HG02840 (cell line): ENCODE results near the gene PLCH1.
A peak's percentile ranks its signal among the peaks of the same experiment; 100 is the strongest.

Experiments
- ATAC-seq: cut with Tn5 transposase; IDR thresholded peaks from one replicate; pipeline ENCODE4 v1.9.1; 2021; ENCODE audit warnings: mild to moderate bottlenecking, moderate library complexity, moderate number of reproducible peaks; ENCODE audit not compliant: unreplicated experiment, low FRiP score

The PLCH1 gene

GRCh38 chr3:155497930-155498647 lies 246.8 kb downstream of the PLCH1 start:
- ATAC-seq: no peak

DNA sequence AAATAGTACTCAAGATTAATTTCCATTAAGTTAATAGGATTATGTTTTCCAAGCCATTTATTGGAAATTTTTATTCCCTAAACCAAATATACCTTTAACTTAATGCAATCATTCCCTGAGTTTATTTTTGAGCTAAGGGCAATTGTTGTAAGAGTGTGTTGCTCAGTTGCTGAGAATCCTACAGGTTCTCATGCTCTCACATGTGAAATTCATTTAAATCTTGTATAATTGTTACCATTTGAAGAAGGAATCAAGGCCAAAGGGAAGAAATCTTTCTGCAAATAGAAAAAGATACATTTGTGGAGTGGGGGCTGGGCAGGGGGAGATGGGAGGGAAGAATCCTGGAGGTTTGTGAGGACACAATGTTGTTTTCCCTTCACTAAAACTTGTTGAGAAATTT lies 248.7 kb downstream of the PLCH1 start:
- no peak for ATAC-seq

- ATAC-seq: peak; percentile 71
Observed at GRCh38 chr3:155495387-155495786, 249.5 kb downstream of the PLCH1 start.

DNA sequence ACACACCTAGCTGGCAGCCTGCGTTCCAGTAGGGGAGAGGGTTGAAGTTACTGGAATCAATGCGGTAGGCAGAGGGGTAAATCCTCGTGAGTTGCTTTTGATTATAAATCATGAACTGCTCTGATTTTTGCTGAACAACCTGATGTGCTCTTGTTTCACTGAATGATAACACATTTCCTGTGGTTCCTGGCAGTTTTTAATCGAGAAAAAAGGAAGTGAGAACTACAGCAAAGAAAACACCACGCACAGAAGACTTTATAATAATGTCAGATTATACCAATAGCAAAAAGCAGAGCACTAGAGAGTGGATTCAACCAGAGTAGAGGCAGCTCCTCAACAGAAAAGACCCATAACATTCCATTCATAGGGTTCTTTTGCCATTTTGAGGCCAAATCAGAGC lies 250.5 kb downstream of the PLCH1 start:
- ATAC-seq: no peak

DNA sequence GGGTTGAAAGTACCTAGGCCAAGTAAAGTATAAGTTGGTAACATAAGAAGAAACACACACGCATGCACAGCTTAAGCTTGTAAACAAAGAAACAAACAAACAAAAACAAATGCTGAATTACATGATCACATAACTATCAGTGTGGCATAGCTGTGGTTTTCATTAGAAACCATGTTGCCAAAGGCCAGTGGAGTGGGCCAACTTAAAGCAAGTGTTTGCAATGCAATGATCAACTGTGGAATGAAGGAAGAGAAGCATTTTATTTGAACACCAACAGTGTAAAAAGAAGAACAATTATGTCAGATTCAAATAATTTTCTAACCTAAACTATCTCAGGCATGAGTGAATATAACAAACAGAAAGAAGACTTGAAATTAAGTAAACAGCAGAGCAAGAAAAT lies 252.0 kb downstream of the PLCH1 start:
- ATAC-seq: no peak

- no peak for ATAC-seq
Observed at GRCh38 chr3:155491696-155492095, 253.2 kb downstream of the PLCH1 start.

DNA sequence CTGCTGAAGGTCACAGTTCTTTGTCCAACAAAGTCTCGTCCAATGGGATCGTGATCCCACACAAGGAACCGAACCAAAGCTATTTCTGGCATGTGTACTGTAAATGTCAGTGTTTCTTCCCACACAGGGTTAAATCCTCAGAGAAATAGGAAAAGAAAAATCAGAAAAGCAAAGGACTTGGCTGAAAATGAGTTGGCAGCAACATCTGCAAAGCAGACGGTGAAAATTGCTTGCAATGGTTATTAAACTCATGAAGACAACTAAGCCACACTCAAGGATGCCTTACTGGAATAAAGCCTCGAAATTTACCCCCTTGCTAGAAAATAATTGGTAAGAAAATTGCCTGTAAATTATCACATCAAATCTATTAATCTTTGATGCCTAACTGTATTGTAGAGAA lies 256.2 kb downstream of the PLCH1 start:
- ATAC-seq: no peak

DNA sequence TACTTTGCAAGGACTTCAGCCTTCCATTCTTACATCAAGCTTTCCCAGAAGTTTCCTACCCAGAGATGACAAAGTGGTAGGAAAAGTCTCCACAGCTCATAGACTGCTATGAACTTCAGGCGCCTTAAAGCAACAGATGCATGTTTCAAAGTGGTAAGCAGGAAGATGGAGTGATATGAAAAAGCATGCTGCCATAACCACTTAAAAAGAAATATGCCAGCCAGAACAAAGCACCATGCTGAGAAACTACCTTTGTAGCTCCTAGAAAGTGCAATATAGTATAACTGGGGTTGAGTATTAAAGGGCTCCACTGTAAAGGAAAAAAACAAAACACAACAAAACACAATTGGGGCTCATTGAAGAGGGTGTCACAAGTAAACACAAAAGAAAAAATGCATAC lies 259.0 kb downstream of the PLCH1 start:
- ATAC-seq: no peak

DNA sequence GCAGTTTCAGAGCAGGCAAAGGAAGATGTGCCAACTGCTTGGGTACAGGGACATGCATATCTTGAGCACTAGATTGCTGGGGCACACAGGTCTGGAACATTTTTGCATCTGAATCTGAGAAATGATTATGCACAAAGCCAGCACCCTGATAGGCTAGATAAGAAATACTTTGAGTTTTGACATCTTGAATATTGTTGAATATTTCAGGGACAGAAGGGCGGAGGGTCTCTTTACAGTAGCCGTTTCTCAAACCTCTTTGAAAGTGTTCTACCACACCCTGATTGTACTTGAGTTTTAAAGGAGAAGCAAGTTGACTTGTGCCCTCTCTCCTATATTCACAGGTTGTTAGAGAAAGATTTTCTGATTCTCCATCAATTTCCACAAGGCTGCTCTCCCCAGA lies 263.3 kb downstream of the PLCH1 start:
- ATAC-seq: no peak

- ATAC-seq: no peak
Observed at GRCh38 chr3:155481089-155481488, 263.8 kb downstream of the PLCH1 start.

- no peak for ATAC-seq
Observed at GRCh38 chr3:155465664-155466063, 279.2 kb downstream of the PLCH1 start.

DNA sequence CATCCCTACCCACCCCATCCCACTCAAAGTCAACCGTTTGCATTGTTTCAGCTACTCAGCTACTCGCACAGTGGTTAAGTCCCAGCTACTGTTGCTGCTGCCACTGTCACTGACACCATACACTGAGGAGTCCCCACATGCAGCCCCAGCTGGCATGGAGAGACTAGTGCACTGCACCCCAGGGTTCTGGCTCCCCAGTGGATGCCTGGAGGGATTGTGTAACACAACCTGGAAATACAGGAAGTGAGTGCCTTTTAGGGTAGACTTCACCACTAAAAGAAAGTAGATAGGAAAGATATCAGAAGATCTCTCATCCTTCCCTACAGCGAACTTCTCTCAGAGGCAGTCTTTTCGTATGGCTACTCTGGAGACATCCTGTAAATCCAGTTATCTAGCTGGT lies 282.2 kb downstream of the PLCH1 start:
- ATAC-seq: no peak

DNA sequence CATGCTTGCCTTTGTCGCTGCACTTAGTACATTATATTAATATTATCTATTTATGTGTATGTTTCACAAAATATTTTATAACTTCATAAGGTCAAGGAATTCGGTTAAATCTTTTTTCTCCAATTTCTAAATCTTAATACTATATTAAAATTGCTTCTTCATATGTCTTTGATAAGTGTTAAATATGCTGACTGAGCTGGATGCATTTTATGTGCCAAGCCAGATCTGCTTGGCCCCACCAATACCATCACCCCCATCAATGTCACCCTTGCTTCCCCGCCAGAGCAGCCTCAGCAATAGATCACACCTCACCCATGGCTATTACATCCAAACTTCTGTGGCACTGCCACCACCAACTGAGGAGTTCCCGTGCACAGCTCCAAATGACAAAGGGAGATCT lies 287.3 kb downstream of the PLCH1 start:
- ATAC-seq: no peak

- no peak for ATAC-seq
Observed at GRCh38 chr3:155455765-155456164, 289.1 kb downstream of the PLCH1 start.

- no peak for ATAC-seq
Observed at GRCh38 chr3:155453512-155453911, 291.4 kb downstream of the PLCH1 start.

- no peak for ATAC-seq
Observed at GRCh38 chr3:155449613-155450267, 295.1 kb downstream of the PLCH1 start.

DNA sequence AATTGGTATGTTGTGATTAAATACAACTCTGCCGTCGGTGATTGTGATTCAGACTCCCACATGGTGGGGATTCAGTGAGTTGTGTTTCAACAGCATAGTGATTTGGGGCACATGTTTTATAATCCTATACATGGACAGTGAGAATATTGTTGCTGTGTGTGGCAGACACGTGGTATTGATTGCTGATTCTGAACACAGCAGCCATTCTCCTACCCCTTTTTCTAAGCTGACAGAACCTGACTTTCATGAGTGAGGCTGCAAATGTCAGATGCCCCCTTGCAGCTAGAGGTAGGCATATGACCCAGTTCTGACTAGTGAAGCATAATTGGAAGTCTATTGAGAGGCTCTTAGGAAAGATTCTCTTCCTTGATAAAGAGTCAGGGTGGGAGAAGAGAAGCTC lies 296.3 kb downstream of the PLCH1 start:
- no peak for ATAC-seq

DNA sequence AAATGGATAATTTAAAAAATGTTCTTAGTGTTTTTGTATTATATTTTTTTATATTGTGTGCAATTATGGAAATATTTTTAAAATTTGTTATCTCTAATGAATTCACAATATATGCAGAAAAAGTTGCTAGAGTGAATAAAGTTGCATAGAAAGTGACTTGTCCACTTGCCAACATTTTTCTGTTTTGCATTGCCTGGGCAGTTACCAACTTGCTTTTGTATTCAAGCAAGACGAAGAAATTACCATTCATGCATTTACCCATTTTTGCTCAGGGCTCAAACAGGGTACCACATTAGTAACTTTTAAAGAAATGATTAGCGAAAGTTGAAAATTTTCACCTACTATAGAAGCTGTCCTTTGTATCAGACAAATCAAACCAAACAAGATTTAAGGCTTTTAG lies 298.5 kb downstream of the PLCH1 start:
- ATAC-seq: no peak

GRCh38 chr3:155444771-155445170 lies 300.1 kb downstream of the PLCH1 start:
- ATAC-seq: no peak

DNA sequence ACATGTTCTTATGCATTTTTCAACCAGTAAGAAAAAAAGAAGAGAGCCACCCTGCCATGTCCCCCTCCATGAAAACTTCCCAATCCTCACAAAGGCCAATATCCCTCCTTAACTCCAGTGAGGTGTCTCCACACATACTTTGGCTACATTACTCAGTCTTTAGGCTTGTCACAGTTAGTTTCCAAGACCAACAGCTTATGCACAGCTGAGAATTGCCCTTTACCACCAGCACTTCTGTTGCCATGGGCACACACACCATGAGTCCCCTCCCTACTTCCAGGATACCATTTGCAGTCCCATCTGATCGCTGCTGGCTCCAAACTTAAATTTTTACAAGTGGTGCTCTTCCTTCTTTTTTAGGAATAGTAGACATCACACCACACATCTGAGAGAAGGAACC lies 301.1 kb downstream of the PLCH1 start:
- ATAC-seq: no peak

GRCh38 chr3:155442072-155442471 lies 302.8 kb downstream of the PLCH1 start:
- no peak for ATAC-seq

DNA sequence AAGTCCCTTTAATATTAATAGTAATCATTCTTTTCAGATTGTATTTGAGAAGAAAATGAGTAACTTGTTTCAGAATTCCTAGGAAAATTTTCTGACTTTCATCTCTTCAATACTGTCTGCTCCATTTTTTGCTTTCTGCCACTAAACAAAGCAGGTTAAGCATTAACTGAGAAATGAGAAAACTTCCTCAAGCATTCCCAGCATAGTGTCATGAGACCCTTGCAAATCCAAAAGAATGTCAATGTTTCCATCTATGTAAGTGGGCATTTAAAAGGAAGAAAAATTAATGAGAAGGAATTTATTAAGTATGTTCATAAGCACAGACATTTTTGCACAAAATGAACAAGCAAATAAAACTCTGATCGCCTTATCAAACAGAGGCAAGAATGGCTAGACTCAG lies 303.4 kb downstream of the PLCH1 start:
- ATAC-seq: no peak
